Measurements from ENCODE around the gene C13orf42.

The C13orf42 gene

DNA sequence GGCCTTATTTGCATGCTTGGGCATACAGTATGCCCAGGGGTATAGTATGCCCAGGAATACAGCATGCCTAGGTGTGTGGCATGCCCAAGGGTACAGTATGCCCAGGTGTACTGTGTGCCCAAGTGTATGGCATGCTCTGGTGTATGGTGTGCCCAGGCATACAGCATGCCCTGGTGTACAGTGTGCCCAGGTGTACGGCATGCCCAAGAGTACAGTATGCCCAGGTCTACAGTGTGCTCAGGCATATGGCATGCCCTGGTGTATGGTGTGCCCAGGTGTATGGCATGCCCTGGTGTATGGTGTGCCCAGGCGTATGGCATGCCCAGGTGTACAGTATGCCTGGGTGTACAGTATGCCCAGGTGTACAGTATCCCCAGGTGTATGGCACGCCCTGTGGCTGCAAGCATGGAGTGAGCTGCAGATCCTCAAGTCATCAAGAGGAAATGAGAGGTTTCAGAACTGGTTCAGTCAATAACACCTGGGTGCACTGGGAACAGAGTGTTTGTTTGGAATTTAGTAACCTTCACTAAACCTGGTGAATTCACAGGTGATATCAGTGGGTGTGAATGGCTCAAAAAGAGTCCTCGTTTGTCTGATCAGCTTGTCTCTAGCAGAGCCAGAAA lies 7.8 kb upstream of the C13orf42 start:
- H3K4me3 ChIP-seq (ENCODE audit: low read depth, low read length) = no peak overlapping the region
- no peak overlapping the region for H3K9ac ChIP-seq (ENCODE audit: low read depth, low read length)
- H3K4me1 ChIP-seq (ENCODE audit: control insufficient read depth, insufficient read depth, low read length) = peaks cover 15% of the 10 kb centered on the region
- no peaks in the 10 kb centered on the region for H3K9me3 ChIP-seq (ENCODE audit: control insufficient read depth, insufficient read depth, low read length)
- peaks cover 3% of the 10 kb centered on the region; the same call in 1 of the 2 replicates for H3K36me3 ChIP-seq (ENCODE audit: control insufficient read depth, insufficient read depth, low read length)
- H3K27ac ChIP-seq (ENCODE audit: low read depth, low read length) = no peak overlapping the region
- H3K27me3 ChIP-seq (ENCODE audit: control insufficient read depth, insufficient read depth, low read length) = no peaks in the 10 kb centered on the region

- no peak overlapping the region for H3K27ac ChIP-seq (ENCODE audit: low read depth, low read length)
- H3K27me3 ChIP-seq (ENCODE audit: control insufficient read depth, insufficient read depth, low read length) = no peaks in the 10 kb centered on the region
- no peak overlapping the region for H3K4me3 ChIP-seq (ENCODE audit: low read depth, low read length)
- peaks cover 5% of the 10 kb centered on the region for H3K36me3 ChIP-seq (ENCODE audit: control insufficient read depth, insufficient read depth, low read length)
- H3K9me3 ChIP-seq (ENCODE audit: control insufficient read depth, insufficient read depth, low read length) = no peaks in the 10 kb centered on the region
- H3K4me1 ChIP-seq (ENCODE audit: control insufficient read depth, insufficient read depth, low read length) = no peaks in the 10 kb centered on the region
- H3K9ac ChIP-seq (ENCODE audit: low read depth, low read length) = no peak overlapping the region
Measured at GRCh38 chr13:51113969-51114368, 2.9 kb upstream of the C13orf42 start.

DNA sequence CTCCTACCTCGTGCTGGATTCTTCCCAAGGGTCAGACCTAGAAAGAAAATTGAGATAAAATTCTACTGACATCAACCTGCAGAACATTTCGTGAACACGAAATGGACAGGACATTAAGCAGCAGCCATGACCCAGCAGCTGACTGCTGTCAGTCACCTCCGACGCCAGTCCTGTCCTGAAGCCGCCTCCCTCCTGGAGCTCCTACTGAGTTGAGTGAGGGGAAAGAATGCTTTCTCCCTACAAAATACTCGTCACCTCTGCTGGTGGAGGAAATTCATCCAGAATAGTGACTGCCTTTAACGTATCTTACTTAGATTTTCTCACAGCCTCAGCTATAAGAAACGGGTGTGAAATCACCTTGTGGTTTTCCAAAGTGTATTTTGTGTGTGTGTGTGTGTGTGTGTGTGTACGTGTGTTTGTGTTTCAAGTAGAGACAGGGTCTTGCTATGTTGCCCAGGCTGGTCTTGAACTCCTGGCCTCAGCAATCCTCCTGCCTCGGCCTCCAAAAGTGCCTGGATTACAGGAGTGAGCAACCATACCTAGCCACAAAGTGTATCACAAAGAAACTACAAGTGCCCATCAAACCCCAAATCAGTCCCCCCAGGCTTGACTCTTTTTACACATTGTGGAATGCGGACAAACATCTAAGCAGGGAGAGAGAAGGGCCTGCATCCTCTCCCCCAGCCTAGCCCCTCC lies 2.3 kb upstream of the C13orf42 start:
- Histone ChIP-seq H3K4me1 (ENCODE audit: control insufficient read depth, insufficient read depth, low read length) (no peaks in the 10 kb centered on the region), H3K27ac (ENCODE audit: low read depth, low read length) (no peak overlapping the region), H3K27me3 (ENCODE audit: control insufficient read depth, insufficient read depth, low read length) (no peaks in the 10 kb centered on the region), H3K9me3 (ENCODE audit: control insufficient read depth, insufficient read depth, low read length) (no peaks in the 10 kb centered on the region), H3K36me3 (ENCODE audit: control insufficient read depth, insufficient read depth, low read length) (peaks cover 5% of the 10 kb centered on the region), H3K4me3 (ENCODE audit: low read depth, low read length) (no peak overlapping the region), H3K9ac (ENCODE audit: low read depth, low read length) (no peak overlapping the region)

GRCh38 chr13:51112771-51113170 lies 1.7 kb upstream of the C13orf42 start:
- H3K27ac ChIP-seq (ENCODE audit: low read depth, low read length) = no peak overlapping the region
- no peak overlapping the region for H3K4me3 ChIP-seq (ENCODE audit: low read depth, low read length)
- peaks cover 2% of the 10 kb centered on the region; the same call in 1 of the 2 replicates for H3K36me3 ChIP-seq (ENCODE audit: control insufficient read depth, insufficient read depth, low read length)
- H3K4me1 ChIP-seq (ENCODE audit: control insufficient read depth, insufficient read depth, low read length) = no peaks in the 10 kb centered on the region
- H3K9ac ChIP-seq (ENCODE audit: low read depth, low read length) = no peak overlapping the region
- H3K27me3 ChIP-seq (ENCODE audit: control insufficient read depth, insufficient read depth, low read length) = no peaks in the 10 kb centered on the region
- no peaks in the 10 kb centered on the region for H3K9me3 ChIP-seq (ENCODE audit: control insufficient read depth, insufficient read depth, low read length)

- no peak overlapping the region for H3K4me3 ChIP-seq (ENCODE audit: low read depth, low read length)
- no peaks in the 10 kb centered on the region for H3K9me3 ChIP-seq (ENCODE audit: control insufficient read depth, insufficient read depth, low read length)
- peaks cover 2% of the 10 kb centered on the region; the same call in 1 of the 2 replicates for H3K36me3 ChIP-seq (ENCODE audit: control insufficient read depth, insufficient read depth, low read length)
- no peaks in the 10 kb centered on the region for H3K27me3 ChIP-seq (ENCODE audit: control insufficient read depth, insufficient read depth, low read length)
- no peaks in the 10 kb centered on the region for H3K4me1 ChIP-seq (ENCODE audit: control insufficient read depth, insufficient read depth, low read length)
- no peak overlapping the region for H3K27ac ChIP-seq (ENCODE audit: low read depth, low read length)
- no peak overlapping the region for H3K9ac ChIP-seq (ENCODE audit: low read depth, low read length)
Measured at GRCh38 chr13:51111997-51112396, 923 bp upstream of the C13orf42 start.

DNA sequence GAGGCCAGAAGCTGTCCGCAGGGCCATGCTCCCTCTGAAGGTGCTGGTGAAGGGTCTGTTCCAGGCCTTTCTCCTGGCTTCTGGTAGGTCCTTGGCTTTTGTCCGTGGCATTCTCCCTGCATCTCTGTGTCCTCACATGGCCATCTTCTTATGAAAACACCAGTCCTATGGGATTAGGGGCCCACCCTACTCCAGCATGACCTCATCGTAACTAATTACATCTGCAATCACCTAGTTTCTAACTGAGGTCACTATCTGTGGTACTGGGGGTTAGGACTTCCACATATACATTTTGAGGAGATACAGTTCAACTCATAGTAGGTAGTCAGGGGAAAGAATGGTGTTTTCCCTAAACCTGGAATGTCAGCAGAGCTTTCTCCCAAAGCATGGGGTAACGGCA lies 3.1 kb downstream of the C13orf42 start:
- H3K9me3 ChIP-seq (ENCODE audit: control insufficient read depth, insufficient read depth, low read length) = no peaks in the 10 kb centered on the region
- H3K27ac ChIP-seq (ENCODE audit: low read depth, low read length) = no peak overlapping the region
- H3K4me3 ChIP-seq (ENCODE audit: low read depth, low read length) = no peak overlapping the region
- H3K9ac ChIP-seq (ENCODE audit: low read depth, low read length) = no peak overlapping the region
- no peaks in the 10 kb centered on the region for H3K27me3 ChIP-seq (ENCODE audit: control insufficient read depth, insufficient read depth, low read length)
- H3K4me1 ChIP-seq (ENCODE audit: control insufficient read depth, insufficient read depth, low read length) = no peaks in the 10 kb centered on the region
- peaks cover 2% of the 10 kb centered on the region; the same call in 1 of the 2 replicates for H3K36me3 ChIP-seq (ENCODE audit: control insufficient read depth, insufficient read depth, low read length)

GRCh38 chr13:51105046-51105445 lies 6.0 kb downstream of the C13orf42 start:
- no peak overlapping the region for H3K4me3 ChIP-seq (ENCODE audit: low read depth, low read length)
- no peak overlapping the region for H3K9ac ChIP-seq (ENCODE audit: low read depth, low read length)
- H3K27ac ChIP-seq (ENCODE audit: low read depth, low read length) = no peak overlapping the region
- no peaks in the 10 kb centered on the region for H3K27me3 ChIP-seq (ENCODE audit: control insufficient read depth, insufficient read depth, low read length)
- H3K9me3 ChIP-seq (ENCODE audit: control insufficient read depth, insufficient read depth, low read length) = no peaks in the 10 kb centered on the region
- no peaks in the 10 kb centered on the region for H3K36me3 ChIP-seq (ENCODE audit: control insufficient read depth, insufficient read depth, low read length)
- H3K4me1 ChIP-seq (ENCODE audit: control insufficient read depth, insufficient read depth, low read length) = peaks cover 8% of the 10 kb centered on the region

GRCh38 chr13:51101636-51102235 lies 9.3 kb downstream of the C13orf42 start:
- H3K36me3 ChIP-seq (ENCODE audit: control insufficient read depth, insufficient read depth, low read length) = no peaks in the 10 kb centered on the region
- no peak overlapping the region for H3K9ac ChIP-seq (ENCODE audit: low read depth, low read length)
- no peaks in the 10 kb centered on the region for H3K9me3 ChIP-seq (ENCODE audit: control insufficient read depth, insufficient read depth, low read length)
- H3K4me1 ChIP-seq (ENCODE audit: control insufficient read depth, insufficient read depth, low read length) = peaks cover 26% of the 10 kb centered on the region
- H3K27me3 ChIP-seq (ENCODE audit: control insufficient read depth, insufficient read depth, low read length) = no peaks in the 10 kb centered on the region
- H3K4me3 ChIP-seq (ENCODE audit: low read depth, low read length) = no peak overlapping the region
- no peak overlapping the region for H3K27ac ChIP-seq (ENCODE audit: low read depth, low read length)

DNA sequence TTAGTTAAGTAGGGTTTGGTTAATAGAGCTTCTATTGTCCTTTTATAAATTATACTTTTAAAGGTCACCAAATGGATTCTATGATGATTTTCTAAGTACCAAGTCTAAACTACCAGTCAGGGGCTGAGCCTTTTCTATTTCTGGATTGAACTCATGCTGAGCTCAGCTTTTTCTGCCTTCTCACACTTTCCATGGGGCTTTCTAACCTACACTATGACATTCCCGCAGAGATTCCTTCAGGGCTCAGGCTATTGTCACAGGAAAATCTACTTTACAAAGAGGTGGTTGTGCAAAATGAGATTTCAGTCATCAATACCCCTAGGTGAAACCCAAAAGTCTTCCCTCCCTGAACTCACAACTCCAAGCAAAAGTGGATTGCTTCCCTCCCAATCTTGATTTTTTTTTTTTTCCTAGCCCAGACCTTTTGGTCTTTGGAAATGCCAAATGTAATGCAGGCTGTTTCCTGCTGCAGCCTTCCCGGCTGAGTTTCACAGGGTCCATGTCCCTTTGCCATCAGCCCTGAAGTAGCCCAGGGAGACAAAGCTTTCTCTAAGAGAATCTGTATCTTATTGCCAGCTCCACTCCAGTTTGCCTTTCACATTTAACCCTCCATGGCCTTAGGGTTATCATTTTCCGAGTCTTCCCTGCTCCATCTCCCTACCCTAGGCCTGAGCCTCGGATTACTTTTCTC lies 13.6 kb downstream of the C13orf42 start:
- H3K27me3 ChIP-seq (ENCODE audit: control insufficient read depth, insufficient read depth, low read length) = no peaks in the 10 kb centered on the region
- H3K9me3 ChIP-seq (ENCODE audit: control insufficient read depth, insufficient read depth, low read length) = no peaks in the 10 kb centered on the region
- H3K27ac ChIP-seq (ENCODE audit: low read depth, low read length) = peak overlapping the region; percentile 82
- peaks cover 26% of the 10 kb centered on the region for H3K4me1 ChIP-seq (ENCODE audit: control insufficient read depth, insufficient read depth, low read length)
- H3K4me3 ChIP-seq (ENCODE audit: low read depth, low read length) = no peak overlapping the region
- H3K36me3 ChIP-seq (ENCODE audit: control insufficient read depth, insufficient read depth, low read length) = no peaks in the 10 kb centered on the region
- H3K9ac ChIP-seq (ENCODE audit: low read depth, low read length) = no peak overlapping the region; the same call in 1 of the 2 replicates

- Histone ChIP-seq H3K36me3 (ENCODE audit: control insufficient read depth, insufficient read depth, low read length) (no peaks in the 10 kb centered on the region), H3K27ac (ENCODE audit: low read depth, low read length) (no peak overlapping the region), H3K4me1 (ENCODE audit: control insufficient read depth, insufficient read depth, low read length) (peaks cover 19% of the 10 kb centered on the region), H3K9me3 (ENCODE audit: control insufficient read depth, insufficient read depth, low read length) (no peaks in the 10 kb centered on the region), H3K9ac (ENCODE audit: low read depth, low read length) (no peak overlapping the region), H3K27me3 (ENCODE audit: control insufficient read depth, insufficient read depth, low read length) (no peaks in the 10 kb centered on the region), H3K4me3 (ENCODE audit: low read depth, low read length) (no peak overlapping the region)
Measured at GRCh38 chr13:51096131-51096530, 14.9 kb downstream of the C13orf42 start.

DNA sequence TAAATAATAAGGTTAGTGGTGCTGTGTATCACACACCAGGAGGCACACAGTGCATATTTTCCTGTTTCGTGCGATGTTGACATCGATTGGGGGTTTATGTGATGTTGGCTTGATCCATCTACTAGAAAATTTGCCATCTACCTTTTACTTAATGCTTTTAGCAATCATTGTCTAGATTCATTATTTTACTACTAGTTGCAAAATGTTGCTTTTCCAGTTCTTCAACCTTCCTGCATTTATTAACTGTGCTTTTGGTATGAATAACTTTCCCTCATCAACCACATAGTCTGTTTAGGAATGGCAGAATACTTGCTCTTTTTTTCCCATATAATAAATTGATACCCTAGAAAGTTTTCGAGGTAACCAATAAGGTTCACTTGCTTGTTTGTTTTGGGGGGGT lies 17.5 kb downstream of the C13orf42 start:
- Histone ChIP-seq H3K27ac (ENCODE audit: low read depth, low read length) (no peak overlapping the region), H3K27me3 (ENCODE audit: control insufficient read depth, insufficient read depth, low read length) (no peaks in the 10 kb centered on the region), H3K4me1 (ENCODE audit: control insufficient read depth, insufficient read depth, low read length) (peaks cover 19% of the 10 kb centered on the region), H3K9ac (ENCODE audit: low read depth, low read length) (no peak overlapping the region), H3K4me3 (ENCODE audit: low read depth, low read length) (no peak overlapping the region), H3K9me3 (ENCODE audit: control insufficient read depth, insufficient read depth, low read length) (no peaks in the 10 kb centered on the region), H3K36me3 (ENCODE audit: control insufficient read depth, insufficient read depth, low read length) (no peaks in the 10 kb centered on the region)
